T follicular helper cell (primary cell): ENCODE data around the gene EMSY.
"Not testable (repeated sequence)": the region's sequence is repeated elsewhere in the genome, so short reads cannot be mapped to it uniquely, and the experiment has no call there.

Experiments
- DNase-seq: peaks from one replicate; pipeline ENCODE4 v3.0.0-alpha.2; 2020; ENCODE audit warnings: low read depth

Gene EMSY

GRCh38 chr11:76572181-76572875 is 127.5 kb downstream of the EMSY start:
- DNase-seq = not testable (repeated sequence)

GRCh38 chr11:76574406-76574805 is 129.6 kb downstream of the EMSY start:
- DNase-seq = no peak

GRCh38 chr11:76574879-76575278 is 130.1 kb downstream of the EMSY start:
- DNase-seq = no peak

- DNase-seq = no peak
Measured at GRCh38 chr11:76577226-76577920, 132.6 kb downstream of the EMSY start.

- no peak for DNase-seq
Measured at GRCh38 chr11:76577921-76578653, 133.3 kb downstream of the EMSY start.

- no peak for DNase-seq
Measured at GRCh38 chr11:76578654-76579055, 133.8 kb downstream of the EMSY start.

- DNase-seq = no peak
Measured at GRCh38 chr11:76579056-76579751, 134.4 kb downstream of the EMSY start.

- no peak for DNase-seq
Measured at GRCh38 chr11:76579752-76580151, 134.9 kb downstream of the EMSY start.

- not testable (repeated sequence) for DNase-seq
Measured at GRCh38 chr11:76582471-76582870, 137.7 kb downstream of the EMSY start.

GRCh38 chr11:76587820-76588454 is 143.1 kb downstream of the EMSY start:
- no peak for DNase-seq

GRCh38 chr11:76588455-76589325 is 143.9 kb downstream of the EMSY start:
- no peak for DNase-seq

GRCh38 chr11:76589477-76589876 is 144.7 kb downstream of the EMSY start:
- DNase-seq = no peak

- DNase-seq = no peak
Measured at GRCh38 chr11:76589964-76590950, 145.4 kb downstream of the EMSY start.

GRCh38 chr11:76591416-76591815 is 146.6 kb downstream of the EMSY start:
- no peak for DNase-seq

GRCh38 chr11:76592025-76592914 is 147.5 kb downstream of the EMSY start:
- no peak for DNase-seq

- DNase-seq = no peak
Measured at GRCh38 chr11:76592961-76593360, 148.1 kb downstream of the EMSY start.

GRCh38 chr11:76595091-76595490 is 150.3 kb downstream of the EMSY start:
- not testable (repeated sequence) for DNase-seq

GRCh38 chr11:76596652-76597051 is 151.8 kb downstream of the EMSY start:
- DNase-seq = no peak
